ENCODE measurements around the gene SHISA4.
"Not testable (repeated sequence)": the region's sequence is repeated elsewhere in the genome, so short reads cannot be mapped to it uniquely, and the experiment has no call there.

SHISA4 gene

DNA sequence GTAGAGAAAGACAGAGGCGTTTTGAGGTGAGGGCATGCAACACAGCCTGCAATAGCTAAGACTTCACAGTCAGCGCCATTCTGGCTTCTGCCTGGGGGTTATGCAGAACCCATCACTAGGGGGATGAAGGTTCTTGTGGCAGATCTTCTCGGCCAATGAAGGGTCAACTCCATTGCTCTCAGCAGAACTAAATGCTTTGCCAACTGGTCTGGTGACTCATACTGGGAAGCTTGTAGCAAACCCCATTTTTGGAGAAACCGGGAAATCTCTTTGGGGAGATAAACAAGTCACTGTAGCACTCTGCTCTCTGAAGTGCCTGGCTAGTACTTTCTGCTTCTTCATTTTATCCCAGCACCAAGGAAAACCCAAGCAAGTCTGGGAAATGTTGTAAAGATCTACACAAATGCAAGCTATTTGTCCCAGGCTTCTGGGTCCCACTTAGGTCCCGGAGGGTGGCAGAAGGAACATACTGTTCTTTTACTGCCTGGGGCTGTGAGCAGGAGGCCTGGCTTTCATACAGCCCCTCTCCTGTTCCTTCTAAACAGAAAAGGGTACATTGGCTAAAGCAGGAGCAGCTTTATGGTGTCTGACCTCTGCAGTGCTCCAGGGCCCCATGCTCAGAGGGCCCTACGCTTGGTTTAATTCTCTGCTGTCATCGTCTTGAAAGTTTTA, 28.8 kb downstream of the SHISA4 start:
- Mint-ChIP-seq H3K4me3 (no peak overlapping the region), H3K36me3 (ENCODE audit: low read depth) (no peaks in the 10 kb centered on the region), H3K9me3 (no peaks in the 10 kb centered on the region), H3K27me3 (ENCODE audit: low read depth) (peaks cover 9% of the 10 kb centered on the region), H3K4me1 (ENCODE audit: low read depth) (no peaks in the 10 kb centered on the region), H3K27ac (no peak overlapping the region)

DNA sequence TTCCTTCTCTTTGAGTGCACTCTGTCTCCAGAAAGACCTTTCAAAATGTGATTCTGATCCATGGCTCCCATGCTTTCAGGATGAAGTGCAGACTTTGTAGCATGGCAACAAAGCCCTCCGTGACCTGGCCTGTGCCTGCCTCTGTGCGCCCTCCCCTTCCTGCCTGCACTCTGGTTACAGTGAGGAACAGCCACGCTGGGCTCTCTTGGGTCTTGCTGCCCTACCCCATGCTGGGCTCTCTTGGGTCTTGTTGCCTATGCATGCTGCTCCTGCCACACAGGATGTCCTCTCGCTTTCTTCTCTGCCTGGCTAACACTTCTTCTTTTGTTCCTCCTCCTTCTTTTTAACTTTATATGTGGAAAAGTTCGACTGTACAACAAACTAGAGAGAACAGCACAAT, 29.6 kb downstream of the SHISA4 start:
- Mint-ChIP-seq H3K27ac (no peak overlapping the region), H3K27me3 (ENCODE audit: low read depth) (peaks cover 9% of the 10 kb centered on the region), H3K4me3 (no peak overlapping the region), H3K9me3 (no peaks in the 10 kb centered on the region), H3K4me1 (ENCODE audit: low read depth) (no peaks in the 10 kb centered on the region), H3K36me3 (ENCODE audit: low read depth) (no peaks in the 10 kb centered on the region)

DNA sequence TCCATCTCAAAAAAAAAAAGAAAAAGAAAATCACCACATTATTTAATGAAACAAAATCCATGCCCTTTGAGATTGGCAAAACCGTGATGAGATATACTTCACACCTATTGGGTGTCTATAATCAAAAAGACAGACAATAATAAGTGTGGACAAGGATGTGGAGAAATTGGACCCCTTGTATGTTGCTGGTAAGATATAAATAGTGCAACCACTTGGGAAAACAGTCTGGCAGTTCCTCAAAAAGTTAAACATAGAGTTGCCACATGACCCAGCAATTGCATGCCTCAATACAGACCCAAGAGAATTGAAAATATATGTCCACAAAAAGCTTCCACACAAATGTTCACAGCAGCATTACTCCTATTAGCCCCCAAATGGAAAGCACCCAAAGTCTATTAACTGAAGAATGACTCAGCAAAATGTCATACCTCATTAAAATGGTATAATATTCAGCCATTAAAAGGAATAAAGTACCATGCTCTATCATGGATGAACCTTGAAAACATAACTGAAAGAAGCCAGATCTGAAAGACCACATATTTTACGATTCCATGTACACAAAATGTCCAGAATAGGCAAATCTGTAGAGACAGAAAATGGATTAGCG, 33.4 kb downstream of the SHISA4 start:
- H3K27me3 Mint-ChIP-seq (ENCODE audit: low read depth): peaks cover 12% of the 10 kb centered on the region
- H3K9me3 Mint-ChIP-seq: no peaks in the 10 kb centered on the region
- H3K4me3 Mint-ChIP-seq: no peak overlapping the region
- no peak overlapping the region for H3K27ac Mint-ChIP-seq
- no peaks in the 10 kb centered on the region for H3K4me1 Mint-ChIP-seq (ENCODE audit: low read depth)
- no peaks in the 10 kb centered on the region for H3K36me3 Mint-ChIP-seq (ENCODE audit: low read depth)

DNA sequence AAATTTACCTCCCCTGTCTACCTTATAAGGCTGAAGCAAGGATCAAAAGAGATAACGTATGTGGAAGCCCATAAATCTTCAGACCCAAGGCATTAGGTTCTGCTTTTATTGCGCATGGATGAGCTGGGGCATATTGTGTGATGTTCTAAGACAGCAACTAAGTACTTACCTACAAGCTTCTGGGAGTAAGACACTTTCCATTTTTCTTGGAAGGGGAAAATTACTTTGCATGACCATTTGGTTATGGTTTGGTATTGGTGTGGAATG, 36.5 kb downstream of the SHISA4 start:
- Mint-ChIP-seq H3K27me3 (ENCODE audit: low read depth) (peaks cover 12% of the 10 kb centered on the region), H3K4me1 (ENCODE audit: low read depth) (no peaks in the 10 kb centered on the region), H3K27ac (no peak overlapping the region), H3K4me3 (no peak overlapping the region), H3K9me3 (no peaks in the 10 kb centered on the region), H3K36me3 (ENCODE audit: low read depth) (no peaks in the 10 kb centered on the region)

DNA sequence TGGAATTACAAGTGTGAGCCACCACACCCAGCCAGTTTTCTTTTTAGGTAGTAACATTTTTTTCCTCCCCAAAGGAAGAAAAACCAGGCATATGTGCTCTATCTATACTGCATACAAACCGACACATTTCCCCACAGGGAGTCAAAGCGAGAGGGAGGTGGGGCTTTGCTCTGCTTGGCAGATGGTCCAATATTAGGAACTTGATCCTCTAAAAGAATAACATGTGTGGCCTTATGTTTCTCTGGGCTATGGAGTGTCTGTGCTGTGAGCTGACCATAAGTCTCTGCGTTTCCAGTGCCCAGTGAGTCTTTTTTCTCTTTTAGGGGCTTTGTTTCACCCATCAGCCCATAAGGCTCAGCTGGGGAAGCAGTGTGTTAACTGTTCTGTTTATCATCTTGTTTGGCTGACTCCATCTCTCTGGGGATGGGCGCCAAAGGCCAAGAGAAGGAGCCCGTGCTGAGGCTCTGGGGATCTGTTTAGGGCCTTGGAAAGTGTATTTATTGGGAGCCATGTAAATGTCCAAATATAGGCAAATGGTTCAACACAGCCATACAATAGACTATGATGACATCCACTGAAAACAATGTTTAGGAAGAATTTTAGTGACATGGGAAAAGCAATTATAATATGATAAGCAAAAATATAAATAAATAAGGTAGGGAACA, 37.4 kb downstream of the SHISA4 start:
- Mint-ChIP-seq H3K27me3 (ENCODE audit: low read depth) (peaks cover 9% of the 10 kb centered on the region), H3K4me3 (no peak overlapping the region), H3K9me3 (no peaks in the 10 kb centered on the region)

DNA sequence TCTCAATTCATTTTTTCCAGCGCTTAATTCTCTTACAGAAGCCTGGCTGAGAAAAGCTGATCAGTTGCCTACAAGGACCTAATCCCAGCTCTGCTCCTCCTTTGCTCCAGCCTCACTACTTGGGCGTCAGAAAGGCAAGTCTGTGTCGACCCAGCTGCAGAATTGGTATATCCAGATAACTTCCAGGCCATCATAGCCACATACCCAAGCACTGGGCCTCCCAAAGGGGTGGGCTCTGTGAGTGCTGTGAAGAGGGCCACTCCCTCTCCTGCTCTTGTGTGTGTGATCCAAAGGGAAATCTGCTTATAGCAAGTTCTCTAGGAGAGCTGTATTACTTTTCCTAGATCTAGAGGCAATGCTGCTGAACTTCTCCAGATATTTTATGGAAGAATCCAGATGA, 39.6 kb downstream of the SHISA4 start:
- no peak overlapping the region for H3K4me3 Mint-ChIP-seq
- peaks cover 9% of the 10 kb centered on the region for H3K27me3 Mint-ChIP-seq (ENCODE audit: low read depth)
- H3K9me3 Mint-ChIP-seq: no peaks in the 10 kb centered on the region

More for the DNA sequence above, 37.4 kb downstream of the SHISA4 start:
- no peak overlapping the region for H3K27ac Mint-ChIP-seq
- H3K36me3 Mint-ChIP-seq (ENCODE audit: low read depth): no peaks in the 10 kb centered on the region
- no peaks in the 10 kb centered on the region for H3K4me1 Mint-ChIP-seq (ENCODE audit: low read depth)

DNA sequence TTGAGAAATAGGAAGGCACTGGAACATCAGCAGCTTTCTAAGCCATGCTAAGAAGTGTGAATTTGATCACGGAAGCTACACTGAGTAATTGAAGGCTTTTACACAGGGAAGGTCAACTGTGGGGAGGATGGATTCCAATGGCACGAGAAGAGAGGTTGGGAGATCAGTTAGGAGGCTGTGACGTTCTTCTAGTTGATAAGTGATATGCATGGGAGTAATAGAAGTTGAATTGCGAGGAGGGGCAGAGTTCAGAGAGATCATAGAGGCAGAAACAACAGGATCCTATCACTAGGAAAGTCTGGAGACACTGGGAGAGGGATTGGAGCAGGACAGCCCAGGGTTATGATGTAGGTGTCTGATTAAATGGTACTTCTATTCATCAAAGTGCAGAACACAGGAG, 41.4 kb downstream of the SHISA4 start:
- Mint-ChIP-seq H3K9me3 (no peaks in the 10 kb centered on the region), H3K27ac (no peak overlapping the region), H3K27me3 (ENCODE audit: low read depth) (peaks cover 14% of the 10 kb centered on the region), H3K4me1 (ENCODE audit: low read depth) (no peaks in the 10 kb centered on the region), H3K36me3 (ENCODE audit: low read depth) (no peaks in the 10 kb centered on the region), H3K4me3 (no peak overlapping the region)

More for the DNA sequence above, 39.6 kb downstream of the SHISA4 start:
- Mint-ChIP-seq H3K4me1 (ENCODE audit: low read depth) (no peaks in the 10 kb centered on the region), H3K27ac (no peak overlapping the region), H3K36me3 (ENCODE audit: low read depth) (no peaks in the 10 kb centered on the region)

DNA sequence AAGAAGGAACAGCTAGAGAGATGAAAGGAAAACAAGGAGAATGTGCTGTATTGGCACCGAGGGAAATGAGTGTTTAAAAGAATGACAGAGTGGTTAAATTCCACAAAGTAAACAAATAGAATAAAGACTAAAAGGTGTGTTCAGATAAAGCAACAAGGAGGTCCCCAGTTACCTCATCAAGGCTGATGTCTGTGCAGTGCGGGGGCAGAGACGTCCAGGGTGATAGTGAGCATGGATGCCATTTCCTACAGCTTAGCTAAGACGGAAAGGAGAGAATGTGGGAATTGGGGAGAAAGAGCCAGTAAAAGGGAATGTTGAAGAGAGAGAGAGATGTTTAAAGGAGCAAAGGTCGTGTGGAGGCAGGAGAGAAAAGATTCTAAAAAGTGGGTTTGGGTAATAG, 42.1 kb downstream of the SHISA4 start:
- H3K36me3 Mint-ChIP-seq (ENCODE audit: low read depth): no peaks in the 10 kb centered on the region
- H3K4me3 Mint-ChIP-seq: no peak overlapping the region
- no peaks in the 10 kb centered on the region for H3K4me1 Mint-ChIP-seq (ENCODE audit: low read depth)
- H3K9me3 Mint-ChIP-seq: no peaks in the 10 kb centered on the region
- H3K27ac Mint-ChIP-seq: no peak overlapping the region
- peaks cover 12% of the 10 kb centered on the region for H3K27me3 Mint-ChIP-seq (ENCODE audit: low read depth)

DNA sequence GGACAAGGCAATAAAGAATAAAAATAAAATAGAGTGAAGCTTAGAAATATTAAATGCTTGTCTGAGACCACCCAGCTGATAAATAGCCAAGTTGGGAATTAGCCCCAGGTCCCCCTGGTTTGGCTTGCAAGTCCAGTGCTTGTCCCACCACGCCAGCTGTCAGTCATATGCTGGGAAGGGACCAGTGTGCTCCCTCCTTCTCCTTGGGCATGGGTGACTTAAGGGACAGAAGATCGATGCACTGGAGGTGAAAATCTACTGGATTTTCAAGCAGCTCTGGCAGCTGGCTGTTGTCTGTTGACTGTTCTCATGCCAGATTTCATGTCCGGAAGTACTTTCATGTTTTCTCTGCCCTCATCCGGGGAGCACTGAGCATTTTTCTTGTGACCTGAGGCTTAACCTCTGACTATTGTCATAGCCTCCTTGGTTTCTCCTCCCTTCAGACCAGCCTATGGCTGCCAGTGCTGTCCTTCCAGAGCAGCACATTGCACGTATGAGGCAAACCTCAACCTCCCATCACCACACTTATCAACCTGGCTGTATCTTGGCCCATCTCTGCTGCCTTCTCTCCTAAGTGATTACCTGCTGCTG, 45.2 kb downstream of the SHISA4 start:
- no peak overlapping the region for H3K4me3 Mint-ChIP-seq
- no peaks in the 10 kb centered on the region for H3K9me3 Mint-ChIP-seq
- no peaks in the 10 kb centered on the region for H3K4me1 Mint-ChIP-seq (ENCODE audit: low read depth)
- no peaks in the 10 kb centered on the region for H3K36me3 Mint-ChIP-seq (ENCODE audit: low read depth)
- peaks cover 16% of the 10 kb centered on the region for H3K27me3 Mint-ChIP-seq (ENCODE audit: low read depth)
- H3K27ac Mint-ChIP-seq: no peak overlapping the region

DNA sequence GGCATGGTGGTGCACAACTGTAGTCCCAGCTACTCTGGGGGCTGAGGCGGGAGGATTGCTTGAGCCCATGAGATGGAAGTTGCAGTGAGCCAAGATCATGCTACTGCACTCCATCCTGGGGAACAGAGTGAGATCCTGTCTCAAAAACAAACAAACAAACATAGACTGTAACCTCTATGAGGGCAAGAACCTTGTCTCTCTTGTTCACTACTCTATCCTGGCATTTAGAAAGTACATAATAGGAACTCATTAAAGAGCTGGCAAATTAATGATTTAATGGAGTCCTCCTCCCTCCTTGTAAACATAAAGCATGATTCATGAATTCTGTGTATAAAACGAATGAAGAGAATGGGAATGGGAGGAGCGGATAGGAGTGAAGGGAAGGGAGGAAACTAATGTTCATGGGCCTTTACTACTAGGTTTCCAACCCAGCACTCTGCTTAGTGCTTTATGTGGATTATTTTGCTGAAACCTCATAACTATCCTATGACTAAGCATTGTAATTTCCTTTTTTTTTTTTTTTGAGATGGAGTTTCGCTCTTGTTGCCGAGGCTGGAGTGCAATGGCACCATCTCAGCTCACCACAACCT, 49.0 kb downstream of the SHISA4 start:
- H3K9me3 Mint-ChIP-seq: no peaks in the 10 kb centered on the region
- H3K4me1 Mint-ChIP-seq (ENCODE audit: low read depth): no peaks in the 10 kb centered on the region
- H3K27me3 Mint-ChIP-seq (ENCODE audit: low read depth): peaks cover 16% of the 10 kb centered on the region
- H3K36me3 Mint-ChIP-seq (ENCODE audit: low read depth): no peaks in the 10 kb centered on the region
- no peak overlapping the region for H3K4me3 Mint-ChIP-seq
- H3K27ac Mint-ChIP-seq: no peak overlapping the region

DNA sequence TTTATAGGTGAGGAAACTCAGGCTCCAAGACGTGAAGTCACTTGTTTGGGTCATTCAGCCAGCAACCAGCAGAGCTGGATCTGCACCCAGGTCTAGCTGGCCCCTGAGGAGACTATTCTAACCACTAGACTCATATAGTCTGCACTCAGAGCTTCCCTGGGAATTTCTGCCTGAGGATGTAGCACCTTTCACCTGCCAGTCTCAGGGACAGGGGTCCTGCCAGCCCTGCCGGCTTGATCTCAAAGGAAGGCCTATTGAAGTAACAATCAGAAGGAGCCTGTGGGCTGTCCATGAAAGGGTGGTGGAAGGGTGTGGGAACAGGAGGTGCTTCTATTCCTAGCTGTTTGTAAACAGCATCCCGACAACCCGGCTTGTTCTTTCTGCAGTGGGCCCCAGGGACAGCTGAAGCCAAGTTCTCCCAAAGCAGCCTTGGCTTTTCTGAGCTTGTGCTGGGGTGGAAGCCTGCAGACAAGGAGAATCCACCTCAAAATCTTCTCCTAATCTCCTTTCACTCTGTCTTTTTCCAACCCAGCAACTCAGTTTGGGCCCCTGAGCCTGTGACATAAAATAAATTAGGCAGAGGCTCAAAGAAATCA, 49.8 kb downstream of the SHISA4 start:
- no peaks in the 10 kb centered on the region for H3K4me1 Mint-ChIP-seq (ENCODE audit: low read depth)
- H3K27ac Mint-ChIP-seq: no peak overlapping the region
- peaks cover 19% of the 10 kb centered on the region for H3K27me3 Mint-ChIP-seq (ENCODE audit: low read depth)
- H3K36me3 Mint-ChIP-seq (ENCODE audit: low read depth): no peaks in the 10 kb centered on the region
- no peak overlapping the region for H3K4me3 Mint-ChIP-seq
- H3K9me3 Mint-ChIP-seq: no peaks in the 10 kb centered on the region

DNA sequence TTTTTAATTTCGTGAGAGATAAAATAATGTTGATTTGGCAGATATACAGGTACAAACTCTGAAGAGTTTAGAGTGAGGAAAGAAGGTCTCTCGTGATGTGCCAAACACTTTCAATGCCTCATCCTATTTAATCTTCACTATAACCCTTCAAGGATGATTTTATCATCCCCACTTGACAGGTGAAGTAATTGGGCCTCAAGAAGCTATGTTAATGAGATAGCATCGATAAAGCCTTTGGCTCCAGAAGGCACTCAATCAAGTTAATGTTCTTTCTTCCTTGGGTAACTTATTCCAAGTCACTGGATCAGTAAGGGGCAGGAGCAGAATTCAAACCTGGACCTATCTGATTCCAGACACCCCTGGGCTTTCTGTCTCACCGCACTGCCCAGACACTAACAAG, 50.5 kb downstream of the SHISA4 start:
- Mint-ChIP-seq H3K9me3 (no peaks in the 10 kb centered on the region), H3K36me3 (ENCODE audit: low read depth) (no peaks in the 10 kb centered on the region), H3K27me3 (ENCODE audit: low read depth) (peaks cover 23% of the 10 kb centered on the region), H3K27ac (no peak overlapping the region), H3K4me3 (no peak overlapping the region), H3K4me1 (ENCODE audit: low read depth) (no peaks in the 10 kb centered on the region)

DNA sequence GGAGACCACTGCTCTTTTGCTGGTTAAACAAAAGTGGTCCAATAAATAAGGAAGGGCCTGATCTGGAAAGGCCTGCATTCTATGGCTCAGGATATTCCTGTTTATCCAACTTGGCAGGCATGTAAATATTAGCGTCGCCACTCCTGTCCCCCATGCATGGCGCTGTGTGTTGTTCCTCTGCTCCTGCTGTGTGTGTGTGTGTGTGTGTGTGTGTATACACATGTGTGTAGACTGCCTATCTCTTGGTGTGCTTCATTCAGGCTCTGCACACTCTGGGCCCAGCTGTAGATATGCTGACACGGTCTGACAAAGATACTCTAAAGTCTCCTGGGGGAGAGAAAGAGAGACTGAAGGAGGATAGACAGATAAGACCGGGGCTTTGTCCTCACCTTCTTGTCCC, 50.9 kb downstream of the SHISA4 start:
- Mint-ChIP-seq H3K4me1 (ENCODE audit: low read depth) (no peaks in the 10 kb centered on the region), H3K4me3 (no peak overlapping the region), H3K27ac (no peak overlapping the region), H3K27me3 (ENCODE audit: low read depth) (peaks cover 23% of the 10 kb centered on the region), H3K9me3 (no peaks in the 10 kb centered on the region), H3K36me3 (ENCODE audit: low read depth) (no peaks in the 10 kb centered on the region)

DNA sequence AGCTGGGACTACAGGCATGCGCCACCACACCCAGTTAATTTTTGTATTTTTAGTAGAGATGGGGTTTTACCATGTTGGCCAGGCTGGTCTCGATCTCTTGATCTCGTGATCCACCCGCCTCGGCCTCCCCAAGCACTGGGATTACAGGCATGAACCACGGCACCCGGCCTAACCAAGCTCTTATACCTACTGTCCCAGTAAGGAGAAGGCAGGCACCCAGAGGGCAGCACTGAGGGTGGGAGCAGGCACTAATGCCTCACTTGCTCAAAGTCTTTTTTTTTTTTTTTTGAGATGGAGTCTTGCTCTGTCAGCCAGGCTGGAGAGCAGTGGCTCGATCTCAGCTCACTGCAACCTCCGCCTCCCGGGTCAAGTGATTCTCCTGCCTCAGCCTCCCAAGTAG, 51.6 kb downstream of the SHISA4 start:
- not testable (repeated sequence) for H3K36me3 Mint-ChIP-seq (ENCODE audit: low read depth); H3K27ac Mint-ChIP-seq; H3K4me3 Mint-ChIP-seq; H3K9me3 Mint-ChIP-seq; H3K4me1 Mint-ChIP-seq (ENCODE audit: low read depth)
- peaks cover 25% of the 10 kb centered on the region for H3K27me3 Mint-ChIP-seq (ENCODE audit: low read depth)

All from T-helper 1 cell treated with Interleukin-12 subunit alpha and Interleukin-12 subunit beta and Interleukin-4 antibody, amounts not matched to agents 30 μg/mL and 1 μg/mL, for 36 hours (primary cell).